Activated B cell treated with CpG ODN at 0.5 μM for 24 hours (primary cell): Measurements from ENCODE around the gene OR5J2. TPM values are rescaled to one million over a fixed set of nuclear protein-coding genes. Genes with fewer than 3 reads are reported as not detected.

Source experiments
- ATAC-seq: fragments of 200-7000 bp; cut with Tn5 transposase; one replicate; pipeline ENCODE4 v1.10.0; 2021; ENCODE audit warnings: low read depth, mild to moderate bottlenecking, moderate library complexity
- CTCF ChIA-PET: fragments of 350-600 bp; sonication (Branson Sonifier 250); formaldehyde crosslinking; loops from one replicate; lab custom pipeline; 2021; ENCODE audit warnings: antibody characterized with exemption; lab: Charles Lee
- POLR2A ChIA-PET: fragments of 350-600 bp; sonication (Branson Sonifier 250); formaldehyde crosslinking; loops from one replicate; lab custom pipeline; 2021; ENCODE audit warnings: antibody characterized with exemption; lab: Charles Lee
- DNase-seq: peaks from one replicate; pipeline ENCODE4 v3.0.0; 2022
- H3K27ac Mint-ChIP-seq: one replicate; pipeline ENCODE4 v1.8.0; 2020; ENCODE audit warnings: mixed read lengths
- H3K27me3 Mint-ChIP-seq: one replicate; pipeline ENCODE4 v1.8.0; 2021; ENCODE audit warnings: mixed read lengths
- H3K36me3 Mint-ChIP-seq: one replicate; pipeline ENCODE4 v1.8.0; 2021; ENCODE audit warnings: low read depth, mixed read lengths
- H3K4me1 Mint-ChIP-seq: one replicate; pipeline ENCODE4 v1.8.0; 2021; ENCODE audit warnings: mixed read lengths
- H3K4me3 Mint-ChIP-seq: one replicate; pipeline ENCODE4 v1.8.0; 2020; ENCODE audit warnings: mild to moderate bottlenecking, mixed read lengths
- H3K9me3 Mint-ChIP-seq: one replicate; pipeline ENCODE4 v1.8.0; 2020; ENCODE audit warnings: mixed read lengths
- CTCF ChIP-seq: fragments of 200-600 bp; IDR thresholded peaks from one replicate; pipeline ENCODE4 v1.8.0; 2022; ENCODE audit warnings: antibody characterized with exemption, mild to moderate bottlenecking
- intact Hi-C: fragments of 100-400 bp; cut with micrococcal nuclease; formaldehyde crosslinking; loops from one replicate; pipeline ENCODE4 v1.15.1; 2024
- total RNA-seq: library from RNA; stranded (reverse); gene quantifications from 2 replicates; pipeline ENCODE4 v1.2.3, GENCODE V29; 2022

Gene OR5J2
- total RNA-seq, 1 donor from 2014 or later = not detected

- Mint-ChIP-seq H3K9me3 (peaks cover 4% of the 10 kb centered on the region), H3K36me3 (no peaks in the 10 kb centered on the region), H3K27me3 (no peaks in the 10 kb centered on the region), H3K4me1 (no peaks in the 10 kb centered on the region), H3K27ac (no peak overlapping the region), H3K4me3 (no peak overlapping the region)
- DNase-seq (no peak), ATAC-seq (no peak)
- intact Hi-C loops = no loop called here
- ChIA-PET POLR2A (no interaction called here), CTCF (no interaction called here)
- TF ChIP-seq CTCF = no peak
These were observed 12.6 kb upstream of the OR5J2 start for GRCh38 chr11:56163804-56164203.

DNA sequence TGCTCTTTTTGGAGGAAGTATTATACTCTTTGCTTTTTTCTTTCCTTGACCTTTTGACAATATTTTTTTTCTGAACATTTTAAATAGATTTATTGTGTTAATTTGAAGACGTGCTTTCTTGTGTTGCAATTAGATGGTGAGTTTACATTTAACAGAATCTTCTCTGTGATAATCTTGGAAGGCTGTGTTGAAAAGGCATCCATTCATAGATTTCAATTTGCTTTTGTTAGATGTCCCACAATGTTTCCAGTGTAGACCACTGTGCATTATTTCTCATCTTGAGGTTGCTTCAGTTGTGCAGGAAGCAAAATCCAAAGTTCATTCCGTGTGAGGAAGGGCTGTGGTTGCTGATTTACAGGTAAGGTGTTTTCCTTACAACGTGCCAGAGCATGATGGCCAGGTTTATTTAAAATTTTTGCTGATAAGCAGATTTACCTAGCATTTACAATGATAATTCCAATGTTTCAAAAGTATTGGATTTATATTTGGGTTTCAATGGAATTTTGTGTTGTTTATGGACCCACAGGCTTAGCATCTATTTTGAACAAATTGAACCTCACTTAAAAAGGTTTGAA is 4.1 kb upstream of the OR5J2 start:
- Mint-ChIP-seq H3K9me3 (peaks cover 6% of the 10 kb centered on the region), H3K27me3 (no peaks in the 10 kb centered on the region), H3K4me3 (no peak overlapping the region), H3K27ac (no peak overlapping the region), H3K4me1 (no peaks in the 10 kb centered on the region), H3K36me3 (no peaks in the 10 kb centered on the region)
- intact Hi-C loops = no loop called here
- CTCF ChIA-PET = no interaction called here
- DNase-seq (no peak), ATAC-seq (no peak)
- POLR2A ChIA-PET = no interaction called here
- no peak for TF ChIP-seq CTCF

- no peaks in the 10 kb centered on the region for H3K36me3 Mint-ChIP-seq
- intact Hi-C loops = no loop called here
- ChIA-PET POLR2A (no interaction called here), CTCF (no interaction called here)
- DNase-seq (no peak), ATAC-seq (no peak)
- H3K4me1 Mint-ChIP-seq = no peaks in the 10 kb centered on the region
- no peak overlapping the region for H3K4me3 Mint-ChIP-seq
- H3K27me3 Mint-ChIP-seq = no peaks in the 10 kb centered on the region
- no peak for TF ChIP-seq CTCF
- no peak overlapping the region for H3K27ac Mint-ChIP-seq
- H3K9me3 Mint-ChIP-seq = peaks cover 13% of the 10 kb centered on the region
These were observed 7.0 kb downstream of the OR5J2 start for GRCh38 chr11:56183459-56183858.

GRCh38 chr11:56188602-56189001 is 12.2 kb downstream of the OR5J2 start:
- Mint-ChIP-seq H3K4me1 (no peaks in the 10 kb centered on the region), H3K36me3 (no peaks in the 10 kb centered on the region), H3K9me3 (peaks cover 9% of the 10 kb centered on the region), H3K27me3 (no peaks in the 10 kb centered on the region), H3K27ac (no peak overlapping the region), H3K4me3 (no peak overlapping the region)
- ATAC-seq = no peak
- TF ChIP-seq CTCF = no peak
- intact Hi-C loops = no loop called here
- CTCF ChIA-PET = no interaction called here
- POLR2A ChIA-PET = no interaction called here
- DNase-seq = no peak

GRCh38 chr11:56196705-56197104 is 20.3 kb downstream of the OR5J2 start:
- peaks cover 3% of the 10 kb centered on the region for H3K9me3 Mint-ChIP-seq
- no peaks in the 10 kb centered on the region for H3K36me3 Mint-ChIP-seq
- H3K27me3 Mint-ChIP-seq = no peaks in the 10 kb centered on the region
- H3K27ac Mint-ChIP-seq = no peak overlapping the region
- no peak for TF ChIP-seq CTCF
- CTCF ChIA-PET = no interaction called here
- intact Hi-C loops = no loop called here
- POLR2A ChIA-PET = no interaction called here
- ATAC-seq (no peak), DNase-seq (no peak)
- no peak overlapping the region for H3K4me3 Mint-ChIP-seq
- H3K4me1 Mint-ChIP-seq = no peaks in the 10 kb centered on the region
